GM19240 (cell line): ENCODE measurements around the gene SLC15A1.

Source experiments
- DNase-seq: peaks from one replicate; pipeline ENCODE4 v3.0.0; 2011; ENCODE audit warnings: low spot score; ENCODE audit not compliant: insufficient read length

SLC15A1 gene

DNA sequence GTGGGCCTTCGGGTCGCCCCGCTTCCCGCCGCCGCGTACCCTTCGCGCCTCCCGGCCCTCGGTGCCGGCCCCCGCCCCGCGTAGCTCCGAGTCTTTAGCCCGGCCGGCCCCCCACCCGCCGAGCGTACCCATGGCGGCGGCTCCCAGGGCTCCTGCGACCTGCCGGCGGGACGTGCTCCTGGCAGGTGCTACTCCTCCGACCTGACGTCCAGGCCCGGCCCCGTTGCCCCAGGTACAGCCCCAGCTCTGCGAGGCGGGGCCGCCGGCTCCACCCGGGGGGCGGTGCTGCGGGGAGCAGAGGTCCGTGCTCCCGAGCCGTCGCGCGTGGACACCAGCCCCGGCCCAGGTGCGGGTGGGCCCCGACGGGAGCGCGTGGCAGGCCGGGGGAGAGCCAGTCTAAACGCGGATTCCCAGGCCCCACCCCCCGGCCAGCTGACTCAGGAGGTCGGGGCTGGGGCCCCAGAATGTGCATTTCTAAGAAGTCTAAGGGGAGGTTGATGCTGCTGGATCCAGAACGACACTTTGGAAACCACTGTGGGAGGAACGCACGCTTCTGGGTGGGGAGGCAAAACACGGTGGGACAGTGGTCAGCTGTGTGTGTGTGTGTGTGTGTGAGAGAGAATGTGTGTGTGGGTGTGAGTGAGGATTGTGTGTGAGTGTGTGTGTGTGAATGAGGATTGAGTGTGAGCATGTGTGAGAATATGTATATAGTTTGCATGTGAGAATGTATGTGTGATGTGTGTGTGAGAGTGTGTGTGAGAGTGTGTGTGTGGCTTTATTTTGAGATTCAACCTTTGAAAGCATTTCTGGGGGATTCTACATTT is at the start of gene SLC15A1:
TSS of gene SLC15A1 (minus strand) at position 206 of the 824 bp plus-strand sequence. CDS start at position 132, 74 bp downstream.
- no peak for DNase-seq

DNA sequence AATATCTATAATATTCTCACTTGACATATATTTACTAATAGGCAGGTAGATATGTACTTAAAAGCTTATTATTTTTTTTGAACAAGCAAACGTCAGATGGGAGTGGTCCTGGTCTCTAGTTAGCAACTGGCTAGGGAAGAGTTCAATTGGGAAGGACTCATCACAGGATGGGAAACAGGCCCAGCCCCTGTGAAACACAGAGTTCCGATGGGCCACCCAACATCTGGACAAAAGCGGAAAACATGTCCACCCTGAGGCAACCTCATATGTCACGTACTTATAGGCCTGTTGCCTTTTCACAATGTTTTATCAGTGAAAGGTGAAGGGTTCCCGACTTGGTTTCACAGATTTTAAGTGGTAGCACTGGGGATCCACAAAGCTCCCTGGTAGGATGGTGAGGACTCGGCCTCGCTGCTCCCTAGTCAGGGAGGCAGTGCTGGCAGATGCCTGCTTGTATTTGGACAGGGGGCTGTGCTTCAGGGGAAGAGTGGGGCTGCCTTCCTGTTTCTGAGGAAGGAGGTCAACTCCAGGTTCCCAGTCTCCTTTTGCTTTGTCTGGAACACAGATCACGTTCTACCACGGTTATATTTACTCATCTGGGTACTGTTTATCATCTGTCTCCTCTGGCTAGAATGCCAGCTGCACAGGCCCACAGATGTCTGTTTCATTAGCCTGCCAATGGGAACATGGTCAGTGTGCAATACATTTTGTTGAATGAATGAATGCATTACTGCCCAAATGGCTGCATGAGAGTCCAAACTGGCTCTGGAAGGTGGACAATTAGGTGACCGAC is 49.4 kb upstream of the SLC15A1 start:
- no peak for DNase-seq

DNA sequence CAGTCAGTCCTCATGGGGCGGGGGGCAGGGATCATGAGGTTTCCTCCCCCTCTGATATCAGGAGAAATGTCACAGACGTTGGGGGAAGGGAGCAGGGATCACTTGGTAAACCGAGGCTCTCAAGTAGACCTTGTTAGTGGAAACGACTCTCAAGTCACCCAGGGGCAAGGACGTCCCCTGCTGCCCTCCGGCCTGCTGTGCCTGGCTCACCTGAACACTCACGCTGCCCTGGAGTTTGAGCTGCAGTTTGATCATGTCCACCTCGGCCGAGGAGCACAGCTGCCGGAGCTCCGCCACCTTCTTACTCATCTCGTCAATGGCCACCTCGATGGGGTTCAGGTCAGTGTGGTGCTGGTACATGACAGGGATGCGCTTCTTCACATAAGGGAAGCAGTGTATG is 47.6 kb upstream of the SLC15A1 start:
- DNase-seq = no peak

GRCh38 chr13:98798849-98799645 is 46.6 kb upstream of the SLC15A1 start:
- no peak for DNase-seq

DNA sequence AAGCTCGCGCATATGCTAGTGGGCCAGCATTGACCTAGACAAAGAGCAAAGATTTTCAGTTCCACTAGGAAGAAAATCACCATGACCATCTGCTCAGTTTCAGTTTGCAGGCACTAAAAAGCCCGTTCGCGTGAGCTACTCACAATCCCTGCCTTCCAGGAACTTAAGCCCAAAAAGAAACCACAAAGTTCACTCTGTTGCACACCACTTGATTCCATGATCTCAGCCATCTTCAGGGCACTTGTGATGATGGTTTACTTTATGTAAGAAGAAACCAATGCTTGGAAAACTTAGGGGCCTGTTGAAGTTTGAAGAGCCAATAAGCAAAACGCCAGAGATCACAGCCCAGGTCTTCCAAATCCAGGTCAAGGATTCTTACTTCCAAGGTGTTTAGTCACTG is 45.0 kb upstream of the SLC15A1 start:
- DNase-seq = no peak

DNA sequence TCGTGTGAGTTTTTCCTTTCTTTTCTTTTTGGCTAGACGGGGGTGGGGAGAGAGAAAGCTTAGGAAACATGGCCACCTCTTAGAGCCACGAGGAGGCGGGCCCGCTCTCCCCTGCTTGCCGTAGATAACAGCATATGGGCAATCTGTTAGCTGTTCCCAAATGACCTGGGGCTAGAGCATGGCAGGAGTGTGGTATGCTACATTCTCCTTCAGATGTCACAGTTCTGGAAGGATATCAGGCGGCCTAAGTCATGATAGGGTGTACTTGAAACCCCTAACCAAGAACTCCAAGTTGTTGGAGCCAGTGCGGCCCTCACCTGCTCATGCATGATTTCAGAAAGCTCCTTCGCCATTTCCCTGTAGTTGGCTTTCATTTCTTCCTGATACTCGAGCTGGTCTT is 44.3 kb upstream of the SLC15A1 start:
- no peak for DNase-seq

DNA sequence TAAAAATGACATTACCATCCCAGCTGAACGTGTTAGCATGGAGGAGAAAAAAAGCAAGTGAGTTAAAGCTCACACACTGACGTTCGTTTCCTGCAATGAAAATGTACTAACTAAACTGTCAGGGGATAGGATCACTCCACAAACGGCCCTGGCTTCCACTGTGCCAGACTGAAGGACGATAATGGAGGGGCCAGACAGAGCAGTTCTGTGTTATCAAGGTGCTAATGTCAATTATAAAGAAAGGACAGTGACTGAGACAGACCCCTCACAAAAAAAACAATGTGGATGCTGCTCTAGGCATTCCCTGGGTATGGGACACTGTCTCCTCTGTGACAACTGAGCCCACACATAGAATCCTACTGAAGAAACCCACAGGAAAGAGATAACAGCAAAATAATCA is 43.7 kb upstream of the SLC15A1 start:
- DNase-seq = no peak

DNA sequence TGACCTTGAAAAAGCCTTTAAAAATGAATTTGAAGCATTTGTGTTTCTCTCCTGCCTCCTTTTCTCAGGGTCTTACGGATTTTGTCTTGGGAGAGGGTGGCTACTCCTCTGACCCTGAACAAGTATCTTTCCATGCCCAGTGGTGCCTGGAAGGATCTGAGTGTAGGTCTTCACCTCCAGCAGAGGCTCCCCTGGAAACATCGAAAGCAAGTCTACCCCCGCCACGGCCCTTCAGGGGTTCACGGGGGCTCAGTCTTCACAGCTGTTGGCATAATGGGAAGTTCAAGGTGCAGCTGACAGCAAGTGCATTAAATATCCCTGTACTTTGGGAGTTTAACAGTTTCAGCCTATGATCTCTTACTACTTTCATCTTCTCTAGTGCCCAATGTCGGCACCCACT is 42.7 kb upstream of the SLC15A1 start:
- no peak for DNase-seq

GRCh38 chr13:98794498-98794897 is 42.0 kb upstream of the SLC15A1 start:
- no peak for DNase-seq

DNA sequence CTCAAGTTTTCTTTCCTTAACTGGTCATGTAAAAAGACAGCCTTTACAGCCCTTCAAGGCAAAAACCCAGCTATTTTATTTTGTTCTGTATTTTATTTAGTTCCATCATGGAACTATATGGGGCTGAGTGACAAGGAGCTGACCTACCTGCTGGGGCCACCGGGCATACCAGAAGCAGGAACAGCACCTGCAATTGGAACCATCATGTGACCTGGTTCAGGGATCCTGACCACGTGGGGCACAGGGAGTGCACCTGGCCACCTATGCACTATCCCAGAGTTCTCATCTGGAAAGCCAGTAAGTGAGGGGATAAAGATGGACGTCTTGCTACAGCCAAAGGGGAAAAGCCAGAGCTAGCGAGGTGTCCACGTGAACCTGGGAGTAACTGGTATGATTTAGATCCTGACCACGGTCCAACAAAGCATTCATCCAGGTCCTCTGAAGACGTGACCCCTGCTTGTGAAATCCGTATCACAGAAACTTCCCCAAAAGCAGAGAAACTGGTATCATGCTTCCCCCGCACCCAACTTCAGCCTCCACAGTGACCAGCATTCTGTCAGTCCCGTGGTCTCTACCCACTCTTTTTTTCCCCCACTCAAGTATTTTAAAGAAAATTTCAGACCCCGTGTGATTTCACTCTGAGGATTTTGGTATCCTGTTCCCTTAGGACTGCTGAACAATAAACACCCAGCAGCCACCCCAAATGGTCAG is 40.5 kb upstream of the SLC15A1 start:
- no peak for DNase-seq

- DNase-seq = no peak
Measured at GRCh38 chr13:98792321-98792720, 39.8 kb upstream of the SLC15A1 start.

GRCh38 chr13:98791611-98792010 is 39.1 kb upstream of the SLC15A1 start:
- DNase-seq = no peak

DNA sequence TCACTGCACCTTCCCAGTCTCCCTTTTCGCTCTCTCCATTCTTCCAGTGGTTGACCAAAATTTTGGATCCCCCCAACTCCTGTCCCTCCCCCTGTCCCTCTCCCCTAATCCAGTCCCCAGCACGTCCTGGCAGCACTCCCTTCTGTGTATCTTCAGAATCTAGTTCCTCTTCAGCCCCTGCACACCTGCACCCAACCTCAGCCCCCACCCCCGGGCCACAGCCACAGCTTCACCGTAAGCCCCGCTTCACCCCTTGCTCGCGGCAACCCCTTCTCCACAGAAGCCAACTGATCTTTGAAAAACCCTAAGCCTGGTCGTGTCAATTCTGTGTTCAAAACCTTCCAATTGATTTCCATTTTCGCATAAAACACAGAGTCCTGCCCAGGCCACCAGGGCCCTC is 35.5 kb upstream of the SLC15A1 start:
- DNase-seq = no peak

DNA sequence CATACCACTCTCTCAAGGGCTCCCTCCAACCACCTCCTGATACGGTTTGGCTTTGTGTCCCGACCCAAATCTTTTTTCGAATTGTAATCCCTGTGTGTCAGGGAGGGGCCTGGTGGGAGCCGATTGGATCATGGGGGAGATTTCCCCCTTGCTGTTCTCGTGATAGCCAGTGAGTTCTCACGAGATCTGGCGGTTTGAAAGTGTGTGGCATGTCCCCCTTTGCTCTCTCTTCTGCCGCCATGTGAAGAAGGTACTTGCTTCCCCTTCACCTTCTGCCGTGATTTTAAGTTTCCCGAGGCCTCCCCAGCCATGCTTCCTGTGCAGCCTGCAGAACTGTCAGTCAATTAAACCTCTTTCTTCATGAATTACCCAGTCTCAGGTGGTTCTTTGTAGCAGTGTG is 34.7 kb upstream of the SLC15A1 start:
- no peak for DNase-seq

DNA sequence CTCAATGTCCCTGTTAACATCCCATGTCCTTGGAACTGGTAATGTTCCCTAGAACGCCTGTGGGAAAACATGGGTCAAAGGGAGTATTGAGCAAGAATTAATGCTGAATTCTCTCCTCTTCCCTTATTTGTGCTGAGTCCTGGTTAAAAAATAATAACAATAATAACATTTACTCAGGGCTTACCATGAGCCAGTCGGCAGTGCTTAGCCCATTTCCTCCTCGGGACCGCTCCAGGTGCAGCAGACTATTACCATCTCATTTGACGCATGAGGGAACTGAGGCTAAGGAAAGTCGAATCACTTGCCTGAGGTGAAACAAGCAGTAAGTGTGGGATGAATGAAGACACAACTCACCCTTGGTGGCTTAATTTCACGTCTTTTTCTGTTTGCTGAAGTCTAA is 33.6 kb upstream of the SLC15A1 start:
- no peak for DNase-seq

- no peak for DNase-seq
Measured at GRCh38 chr13:98785405-98785804, 32.9 kb upstream of the SLC15A1 start.

- no peak for DNase-seq
Measured at GRCh38 chr13:98784666-98785065, 32.2 kb upstream of the SLC15A1 start.

GRCh38 chr13:98783856-98784478 is 31.5 kb upstream of the SLC15A1 start:
- no peak for DNase-seq

GRCh38 chr13:98782654-98783053 is 30.2 kb upstream of the SLC15A1 start:
- DNase-seq = no peak

DNA sequence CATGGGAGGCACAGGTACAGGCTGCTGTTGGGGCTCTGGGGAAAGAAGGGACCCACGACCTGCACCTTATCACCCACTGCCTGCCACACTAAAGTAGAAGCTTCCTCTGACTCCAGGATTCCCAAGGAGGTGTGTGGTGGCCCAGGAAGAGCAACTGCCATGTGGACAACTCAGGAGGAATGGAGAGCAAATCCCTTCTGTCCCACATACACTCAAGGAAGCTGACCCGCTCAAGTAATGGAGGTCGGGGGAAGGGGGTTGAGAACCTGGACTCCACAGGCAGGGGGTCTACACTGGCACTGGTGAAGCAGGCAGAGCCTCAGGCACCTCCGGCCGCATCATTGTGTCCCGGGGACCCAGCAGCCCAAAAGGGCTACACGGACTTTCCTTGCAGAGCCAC is 29.4 kb upstream of the SLC15A1 start:
- no peak for DNase-seq

GRCh38 chr13:98781470-98781869 is 29.0 kb upstream of the SLC15A1 start:
- no peak for DNase-seq
